ENCODE results near the gene PARD6G.

- TF ChIP-seq POLR2AphosphoS5 (IDR thresholded peaks at IDR 0.05; ENCODE audit: low read depth) (no peak), CTCF (conservative IDR thresholded peaks at IDR 0.05; ENCODE audit: low read depth in 2 of 2) (no peak), ZNF331 (CRISPR knock-in tag; IDR thresholded peaks at IDR 0.05; ENCODE audit: low read depth) (no peak), EZH2phosphoT487 (IDR thresholded peaks at IDR 0.05; ENCODE audit: unreplicated experiment) (no peak), EZH2 (IDR thresholded peaks at IDR 0.05; ENCODE audit: low read depth, unreplicated experiment) (no peak), REST (IDR thresholded peaks at IDR 0.05; ENCODE audit: unreplicated experiment) (no peak), NANOG (IDR thresholded peaks at IDR 0.05; ENCODE audit: borderline replicate concordance) (no peak), CREB1 (CRISPR knock-in tag; IDR thresholded peaks at IDR 0.05; ENCODE audit: low read depth) (no peak), STAT1 (IDR thresholded peaks at IDR 0.05; ENCODE audit: unreplicated experiment) (no peak), ETS1 (IDR thresholded peaks at IDR 0.05) (no peak), ZNF114 (CRISPR knock-in tag; IDR thresholded peaks at IDR 0.05) (no peak)
These were observed 56.0 kb downstream of the PARD6G start for GRCh38 chr18:80191264-80191663.
